Neural cell (in vitro differentiated cells): ENCODE measurements around the gene SCN2A. TPM values are rescaled to one million over a fixed set of nuclear protein-coding genes. Genes with fewer than 3 reads are reported as not detected.

Experiments
- H2AFZ ChIP-seq: fragments of 200-600, 300-800 bp; sonication (generic), shearing (Covaris generic); 2 replicates; pipeline ENCODE4 v1.6.0; 2014; ENCODE audit warnings: low read depth, mild to moderate bottlenecking, antibody characterized with exemption, low read length, moderate library complexity
- H3F3A ChIP-seq: fragments of 200-600 bp; shearing (Covaris generic); 2 replicates; pipeline ENCODE4 v1.6.1; 2016; ENCODE audit warnings: mild to moderate bottlenecking, moderate library complexity, mixed read lengths, antibody characterized with exemption, low read length; ENCODE audit not compliant: insufficient read depth, poor library complexity, severe bottlenecking
- H3K27ac ChIP-seq: fragments of 200-600, 300-800 bp; sonication (generic), shearing (Covaris generic); 2 replicates; pipeline ENCODE4 v1.5.1; 2014; ENCODE audit warnings: mild to moderate bottlenecking, low read length, moderate library complexity
- H3K27me3 ChIP-seq: fragments of 300-800, 200-600 bp; sonication (generic), shearing (Covaris generic); 2 replicates; pipeline ENCODE4 v1.6.0; 2014; ENCODE audit warnings: mild to moderate bottlenecking, low read depth, low read length, moderate library complexity; ENCODE audit not compliant: insufficient read depth
- H3K36me3 ChIP-seq: fragments of 300-800, 200-600 bp; sonication (generic), shearing (Covaris generic); 2 replicates; pipeline ENCODE4 v1.5.1; 2014; ENCODE audit warnings: mild to moderate bottlenecking, antibody characterized with exemption, low read length, moderate library complexity; ENCODE audit not compliant: insufficient read depth
- H3K4me2 ChIP-seq: fragments of 300-800, 200-600 bp; sonication (generic), shearing (Covaris generic); 2 replicates; pipeline ENCODE4 v1.6.0; 2014; ENCODE audit warnings: mild to moderate bottlenecking, low read length
- H3K4me3 ChIP-seq: fragments of 300-800, 200-600 bp; sonication (generic), shearing (Covaris generic); 2 replicates; pipeline ENCODE4 v1.5.1; 2014; ENCODE audit warnings: mild to moderate bottlenecking, low read length, moderate library complexity
- H3K79me2 ChIP-seq: fragments of 200-600 bp; shearing (Covaris generic); replicated peaks from 2 replicates; pipeline ENCODE4 v1.6.0; 2014; ENCODE audit warnings: mild to moderate bottlenecking, low read length, moderate library complexity; ENCODE audit not compliant: insufficient read depth
- H3K9ac ChIP-seq: fragments of 300-800, 200-600 bp; sonication (generic), shearing (Covaris generic); 2 replicates; pipeline ENCODE4 v1.6.1; 2016; ENCODE audit warnings: mild to moderate bottlenecking, low read length, mixed read lengths
- H3K9me2 ChIP-seq: fragments of 200-600 bp; shearing (Covaris generic); 2 replicates; pipeline ENCODE4 v1.6.1; 2016; ENCODE audit warnings: mild to moderate bottlenecking, low read length, mixed read lengths; ENCODE audit not compliant: insufficient read depth
- H3K9me3 ChIP-seq: fragments of 200-600, 300-800 bp; sonication (generic), shearing (Covaris generic); 2 replicates; pipeline ENCODE4 v1.6.1; 2016; ENCODE audit warnings: mild to moderate bottlenecking, mixed run types, low read length, moderate library complexity, mixed read lengths
- H4K20me1 ChIP-seq: fragments of 200-600 bp; shearing (Covaris generic); 2 replicates; pipeline ENCODE4 v1.6.1; 2016; ENCODE audit warnings: mild to moderate bottlenecking, mixed run types; ENCODE audit not compliant: insufficient read depth
- EP300 ChIP-seq: fragments of 450-650 bp; conservative IDR thresholded peaks from 2 replicates; pipeline ENCODE4 v1.6.1; 2014; ENCODE audit warnings: antibody characterized with exemption, mild to moderate bottlenecking, moderate library complexity; ENCODE audit not compliant: poor library complexity, severe bottlenecking
- EZH2 ChIP-seq: fragments of 200-600, 300-800 bp; shearing (Covaris generic), sonication (generic); IDR thresholded peaks from 2 replicates; pipeline ENCODE4 v1.6.1; 2014; ENCODE audit warnings: antibody characterized with exemption, low read length, borderline replicate concordance, mild to moderate bottlenecking; ENCODE audit not compliant: insufficient read depth, poor library complexity, severe bottlenecking
- MXI1 ChIP-seq: fragments of 450-650 bp; conservative IDR thresholded peaks from 2 replicates; pipeline ENCODE4 v1.6.1; 2014; ENCODE audit warnings: antibody characterized with exemption, mild to moderate bottlenecking; ENCODE audit not compliant: poor library complexity, severe bottlenecking
- POLR2AphosphoS5 ChIP-seq: IDR thresholded peaks from 2 replicates; pipeline ENCODE4 v1.6.1; 2012
- RAD21 ChIP-seq: fragments of 450-650 bp; conservative IDR thresholded peaks from 2 replicates; pipeline ENCODE4 v1.6.1; 2014; ENCODE audit warnings: antibody characterized with exemption, mild to moderate bottlenecking, moderate library complexity
- SMC3 ChIP-seq: fragments of 450-650 bp; conservative IDR thresholded peaks from 2 replicates; pipeline ENCODE4 v1.6.1; 2014; ENCODE audit warnings: antibody characterized with exemption, mild to moderate bottlenecking, moderate library complexity; ENCODE audit not compliant: poor library complexity
- TAF1 ChIP-seq: IDR thresholded peaks from 2 replicates; pipeline ENCODE4 v1.6.1; 2012; ENCODE audit warnings: low read depth
- polyA plus RNA-seq: library from polyadenylated mRNA; depleted of rRNA; stranded (reverse); fragments of >200 nt; gene quantifications from 2 replicates; pipeline ENCODE4 v1.2.3, GENCODE V29; 2014
- TF ChIP-seq, protein P1 (sequence below): IDR thresholded peaks from 2 replicates; pipeline ENCODE4 v1.6.1; 2012; ENCODE audit warnings: borderline replicate concordance
- TF ChIP-seq, protein P2 (sequence below): fragments of 450-650 bp; IDR thresholded peaks from 2 replicates; pipeline ENCODE4 v1.5.1; 2014; ENCODE audit warnings: antibody characterized with exemption, mild to moderate bottlenecking, moderate library complexity; ENCODE audit not compliant: poor library complexity, severe bottlenecking

The SCN2A gene
- polyA plus RNA-seq, 1 donor from 2014 or later, result 57.4 TPM

DNA sequence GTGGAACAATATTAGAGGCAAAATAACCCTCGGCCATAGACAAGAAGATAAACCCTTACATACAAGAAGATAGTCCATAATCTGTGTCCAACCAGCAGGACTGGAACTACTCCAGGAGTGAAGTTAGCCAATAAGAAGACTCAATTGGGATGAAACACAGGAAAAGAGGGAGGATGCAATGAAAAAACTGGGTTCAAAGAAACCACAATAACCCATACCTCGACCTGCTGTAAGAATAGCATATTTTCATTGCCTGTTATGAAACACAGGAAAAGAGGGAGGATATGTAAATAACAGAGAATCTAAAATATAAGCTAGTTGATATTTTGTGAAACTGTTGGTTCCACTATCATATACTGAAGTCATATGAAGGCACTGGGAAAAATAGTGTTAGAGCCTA lies 143.1 kb downstream of the SCN2A start:
- Histone ChIP-seq H3F3A (no peaks in the 10 kb centered on the region), H3K36me3 (peaks cover 8% of the 10 kb centered on the region), H2AFZ (no peak overlapping the region), H3K9me2 (no peaks in the 10 kb centered on the region), H3K79me2 (no peaks in the 10 kb centered on the region), H3K27me3 (no peaks in the 10 kb centered on the region), H3K4me3 (no peak overlapping the region), H3K4me2 (no peak overlapping the region), H3K27ac (no peak overlapping the region), H3K9me3 (no peaks in the 10 kb centered on the region), H4K20me1 (no peaks in the 10 kb centered on the region), H3K9ac (no peak overlapping the region)
- TF ChIP-seq EZH2 (no peak), SMC3 (no peak), EP300 (no peak), POLR2AphosphoS5 (no peak)
- TF ChIP-seq, protein P1, sequence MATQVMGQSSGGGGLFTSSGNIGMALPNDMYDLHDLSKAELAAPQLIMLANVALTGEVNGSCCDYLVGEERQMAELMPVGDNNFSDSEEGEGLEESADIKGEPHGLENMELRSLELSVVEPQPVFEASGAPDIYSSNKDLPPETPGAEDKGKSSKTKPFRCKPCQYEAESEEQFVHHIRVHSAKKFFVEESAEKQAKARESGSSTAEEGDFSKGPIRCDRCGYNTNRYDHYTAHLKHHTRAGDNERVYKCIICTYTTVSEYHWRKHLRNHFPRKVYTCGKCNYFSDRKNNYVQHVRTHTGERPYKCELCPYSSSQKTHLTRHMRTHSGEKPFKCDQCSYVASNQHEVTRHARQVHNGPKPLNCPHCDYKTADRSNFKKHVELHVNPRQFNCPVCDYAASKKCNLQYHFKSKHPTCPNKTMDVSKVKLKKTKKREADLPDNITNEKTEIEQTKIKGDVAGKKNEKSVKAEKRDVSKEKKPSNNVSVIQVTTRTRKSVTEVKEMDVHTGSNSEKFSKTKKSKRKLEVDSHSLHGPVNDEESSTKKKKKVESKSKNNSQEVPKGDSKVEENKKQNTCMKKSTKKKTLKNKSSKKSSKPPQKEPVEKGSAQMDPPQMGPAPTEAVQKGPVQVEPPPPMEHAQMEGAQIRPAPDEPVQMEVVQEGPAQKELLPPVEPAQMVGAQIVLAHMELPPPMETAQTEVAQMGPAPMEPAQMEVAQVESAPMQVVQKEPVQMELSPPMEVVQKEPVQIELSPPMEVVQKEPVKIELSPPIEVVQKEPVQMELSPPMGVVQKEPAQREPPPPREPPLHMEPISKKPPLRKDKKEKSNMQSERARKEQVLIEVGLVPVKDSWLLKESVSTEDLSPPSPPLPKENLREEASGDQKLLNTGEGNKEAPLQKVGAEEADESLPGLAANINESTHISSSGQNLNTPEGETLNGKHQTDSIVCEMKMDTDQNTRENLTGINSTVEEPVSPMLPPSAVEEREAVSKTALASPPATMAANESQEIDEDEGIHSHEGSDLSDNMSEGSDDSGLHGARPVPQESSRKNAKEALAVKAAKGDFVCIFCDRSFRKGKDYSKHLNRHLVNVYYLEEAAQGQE, result no peak
- TF ChIP-seq, protein P2, sequence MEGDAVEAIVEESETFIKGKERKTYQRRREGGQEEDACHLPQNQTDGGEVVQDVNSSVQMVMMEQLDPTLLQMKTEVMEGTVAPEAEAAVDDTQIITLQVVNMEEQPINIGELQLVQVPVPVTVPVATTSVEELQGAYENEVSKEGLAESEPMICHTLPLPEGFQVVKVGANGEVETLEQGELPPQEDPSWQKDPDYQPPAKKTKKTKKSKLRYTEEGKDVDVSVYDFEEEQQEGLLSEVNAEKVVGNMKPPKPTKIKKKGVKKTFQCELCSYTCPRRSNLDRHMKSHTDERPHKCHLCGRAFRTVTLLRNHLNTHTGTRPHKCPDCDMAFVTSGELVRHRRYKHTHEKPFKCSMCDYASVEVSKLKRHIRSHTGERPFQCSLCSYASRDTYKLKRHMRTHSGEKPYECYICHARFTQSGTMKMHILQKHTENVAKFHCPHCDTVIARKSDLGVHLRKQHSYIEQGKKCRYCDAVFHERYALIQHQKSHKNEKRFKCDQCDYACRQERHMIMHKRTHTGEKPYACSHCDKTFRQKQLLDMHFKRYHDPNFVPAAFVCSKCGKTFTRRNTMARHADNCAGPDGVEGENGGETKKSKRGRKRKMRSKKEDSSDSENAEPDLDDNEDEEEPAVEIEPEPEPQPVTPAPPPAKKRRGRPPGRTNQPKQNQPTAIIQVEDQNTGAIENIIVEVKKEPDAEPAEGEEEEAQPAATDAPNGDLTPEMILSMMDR, result no peak

DNA sequence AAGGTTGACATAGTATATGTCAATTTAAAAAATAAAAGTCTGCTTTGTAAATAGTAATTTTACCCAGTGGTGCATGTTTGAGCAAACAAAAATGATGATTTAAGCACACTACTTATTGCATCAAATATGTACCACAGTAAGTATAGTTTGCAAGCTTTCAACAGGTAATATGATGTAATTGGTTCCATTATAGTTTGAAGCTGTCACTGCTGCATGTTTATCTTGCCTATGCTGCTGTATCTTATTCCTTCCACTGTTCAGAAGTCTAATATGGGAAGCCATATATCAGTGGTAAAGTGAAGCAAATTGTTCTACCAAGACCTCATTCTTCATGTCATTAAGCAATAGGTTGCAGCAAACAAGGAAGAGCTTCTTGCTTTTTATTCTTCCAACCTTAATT lies 151.7 kb downstream of the SCN2A start:
- H4K20me1 ChIP-seq, result no peaks in the 10 kb centered on the region
- H2AFZ ChIP-seq, result no peak overlapping the region
- no peaks in the 10 kb centered on the region for H3K9me2 ChIP-seq
- no peaks in the 10 kb centered on the region for H3K9me3 ChIP-seq
- H3F3A ChIP-seq, result no peaks in the 10 kb centered on the region
- H3K79me2 ChIP-seq, result no peaks in the 10 kb centered on the region
- H3K9ac ChIP-seq, result no peak overlapping the region
- H3K36me3 ChIP-seq, result peaks cover 11% of the 10 kb centered on the region
- no peak overlapping the region for H3K27ac ChIP-seq
- no peak overlapping the region for H3K4me3 ChIP-seq
- no peak overlapping the region for H3K4me2 ChIP-seq
- no peaks in the 10 kb centered on the region for H3K27me3 ChIP-seq
- no peak for TF ChIP-seq MXI1
- TF ChIP-seq EP300, result peak; percentile 21

DNA sequence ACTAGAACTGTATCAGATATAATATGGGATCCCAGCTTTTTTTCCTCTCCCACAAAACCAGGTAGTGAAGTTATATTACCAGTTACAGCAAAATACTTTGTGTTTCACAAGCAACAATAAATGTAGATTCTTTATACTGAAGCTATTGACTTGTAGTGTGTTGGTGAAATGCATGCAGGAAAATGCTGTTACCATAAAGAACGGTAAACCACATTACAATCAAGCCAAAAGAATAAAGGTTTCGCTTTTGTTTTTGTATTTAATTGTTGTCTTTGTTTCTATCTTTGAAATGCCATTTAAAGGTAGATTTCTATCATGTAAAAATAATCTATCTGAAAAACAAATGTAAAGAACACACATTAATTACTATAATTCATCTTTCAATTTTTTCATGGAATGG lies 152.6 kb downstream of the SCN2A start:
- Histone ChIP-seq H3K9me3 (no peaks in the 10 kb centered on the region), H3K4me2 (no peak overlapping the region), H3K79me2 (no peaks in the 10 kb centered on the region), H3K9ac (no peak overlapping the region), H2AFZ (no peak overlapping the region), H3F3A (no peaks in the 10 kb centered on the region), H3K36me3 (peaks cover 11% of the 10 kb centered on the region), H3K9me2 (no peaks in the 10 kb centered on the region), H3K27me3 (no peaks in the 10 kb centered on the region), H3K27ac (no peak overlapping the region), H3K4me3 (no peak overlapping the region), H4K20me1 (no peaks in the 10 kb centered on the region)
- TF ChIP-seq, protein P2, result no peak
- TF ChIP-seq EZH2 (no peak), MXI1 (no peak), EP300 (no peak), TAF1 (no peak), RAD21 (no peak), POLR2AphosphoS5 (no peak), SMC3 (no peak)
- TF ChIP-seq, protein P1, result no peak
